NCI-H2196 treated with DMSO at 0.1 percent for 48 hours (cell line): Measurements from ENCODE around the gene CDH20.

Source experiments
- DNase-seq: peaks from one replicate; lab custom pipeline; 2025; ENCODE audit not compliant: unreplicated experiment; lab: John Stamatoyannopoulos, UW

CDH20 gene

GRCh38 chr18:61420218-61420885, 87.1 kb downstream of the CDH20 start:
- DNase-seq: no peak

- DNase-seq: no peak
These were observed 93.3 kb downstream of the CDH20 start for GRCh38 chr18:61426492-61427053.

DNA sequence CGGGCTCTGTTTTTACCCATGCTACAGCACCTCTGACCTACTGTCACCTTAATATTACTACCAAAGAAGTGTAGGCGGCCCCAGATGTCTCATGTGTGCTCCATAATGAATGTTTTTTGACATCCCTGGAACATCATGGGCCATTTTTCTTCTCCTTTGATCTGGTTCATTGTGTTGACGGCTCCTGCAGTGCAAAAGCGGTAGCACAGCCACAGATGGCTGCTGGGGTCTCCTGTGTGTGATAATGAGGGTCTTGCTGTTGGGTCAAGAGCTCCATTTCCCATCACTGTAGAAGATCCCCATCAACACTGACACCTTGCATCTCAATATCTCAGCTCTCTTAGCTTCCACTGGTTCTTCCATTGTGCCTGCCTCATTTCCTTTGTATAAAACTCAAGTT, 95.0 kb downstream of the CDH20 start:
- DNase-seq: no peak

DNA sequence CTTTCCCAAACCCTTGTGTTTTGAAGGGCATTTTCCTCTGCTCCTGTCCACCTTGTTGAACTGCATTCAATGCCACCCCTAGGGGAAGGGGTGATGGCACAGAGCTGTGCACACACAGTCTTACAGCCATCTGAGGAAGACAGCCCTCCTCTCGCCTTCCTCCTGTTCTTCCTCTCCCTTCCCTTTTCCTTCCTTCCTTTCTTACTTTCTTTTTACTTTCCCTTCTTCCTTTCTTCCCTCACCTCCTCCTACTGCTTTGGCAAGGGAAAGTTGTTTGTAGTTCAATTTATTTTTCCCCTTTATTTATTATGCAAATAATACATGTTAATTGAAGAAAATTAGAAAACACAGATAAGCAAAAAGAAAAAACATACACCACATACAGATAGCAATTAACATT, 99.4 kb downstream of the CDH20 start:
- no peak for DNase-seq

DNA sequence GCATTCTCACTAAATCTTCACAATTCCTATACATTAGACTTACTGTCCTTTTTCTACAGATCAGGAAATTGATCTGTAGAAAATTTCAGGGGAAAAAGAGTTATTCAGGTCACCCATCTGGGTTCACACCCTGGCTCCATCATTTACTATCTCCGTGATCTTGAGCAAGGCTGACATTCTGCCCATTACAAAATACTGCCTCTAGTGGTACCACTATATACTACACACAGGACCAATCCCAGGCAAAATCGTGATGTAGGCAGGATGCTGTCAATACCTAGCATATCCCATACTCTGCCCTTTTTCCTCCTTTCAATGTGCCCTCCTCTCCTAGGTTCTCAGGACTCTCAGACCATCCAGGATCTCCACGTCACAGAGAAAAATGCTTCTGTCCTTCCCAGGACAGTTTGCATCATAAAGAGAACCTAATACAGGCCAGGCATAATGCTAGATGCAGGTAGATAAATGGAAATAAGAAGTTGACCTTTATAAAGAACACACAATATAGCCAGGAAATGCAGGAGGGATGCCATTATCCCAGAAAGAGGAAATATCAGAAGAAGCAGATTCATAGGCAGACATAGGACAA, 101.9 kb downstream of the CDH20 start:
- DNase-seq: no peak

DNA sequence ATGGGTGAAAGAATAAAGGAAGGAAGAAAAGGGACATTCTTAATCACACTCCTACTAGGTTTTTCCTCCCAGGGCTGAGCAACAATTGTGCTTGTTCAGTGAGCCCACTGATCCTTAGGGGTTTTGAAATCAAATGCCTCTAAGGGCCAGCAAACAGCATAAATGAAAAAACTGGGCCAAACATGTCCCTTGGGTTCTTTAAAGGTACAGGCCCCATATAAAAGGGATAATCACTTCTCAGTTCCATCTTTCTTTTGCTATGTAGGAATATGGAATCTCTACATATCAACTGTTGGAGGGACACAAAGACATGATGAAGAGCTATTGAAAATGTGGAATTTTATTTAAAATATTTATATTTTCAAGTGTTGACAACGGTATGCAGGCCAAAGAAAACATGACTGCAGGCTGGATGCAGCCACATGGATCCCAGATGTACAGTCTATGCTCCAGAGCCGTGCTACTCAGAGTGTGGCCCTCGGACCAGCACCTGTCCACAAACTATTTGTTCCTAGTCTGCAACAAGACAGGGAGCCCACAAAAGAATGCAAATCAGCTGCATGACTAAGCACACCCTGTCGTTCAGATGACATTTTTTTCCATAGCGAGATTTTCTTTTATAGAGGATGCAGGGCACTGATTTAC, 110.0 kb downstream of the CDH20 start:
- DNase-seq: no peak

- no peak for DNase-seq
These were observed 115.1 kb downstream of the CDH20 start for GRCh38 chr18:61448316-61448715.

GRCh38 chr18:61459896-61460648, 126.8 kb downstream of the CDH20 start:
- no peak for DNase-seq

DNA sequence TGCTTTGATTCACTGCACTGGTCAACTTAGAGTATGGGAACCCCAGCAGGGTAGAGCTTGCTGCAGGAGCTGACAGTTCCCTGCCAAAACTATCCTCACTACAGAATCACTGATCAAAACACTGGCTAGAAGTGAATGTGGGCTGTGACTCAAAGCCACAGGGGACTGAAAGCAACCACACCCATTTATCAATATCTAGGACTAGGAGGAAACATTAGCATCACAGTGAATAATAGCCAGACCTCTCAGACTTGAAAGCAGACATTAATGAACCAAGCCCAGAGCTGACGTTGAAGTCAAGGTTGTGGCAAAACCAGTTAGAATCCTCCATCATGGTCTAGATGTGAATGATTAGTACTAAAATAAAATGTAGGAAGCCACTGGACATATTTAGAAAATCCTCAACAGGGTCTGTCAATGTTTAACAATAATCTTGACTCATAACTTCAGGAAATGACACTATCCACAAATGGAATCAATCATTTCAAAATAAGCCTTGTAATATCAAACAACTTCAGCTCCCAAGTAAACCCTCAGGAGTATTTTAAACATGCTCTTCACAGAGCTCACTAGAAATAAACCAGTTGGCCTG, 131.4 kb downstream of the CDH20 start:
- no peak for DNase-seq

GRCh38 chr18:61466736-61467135, 133.5 kb downstream of the CDH20 start:
- no peak for DNase-seq

- DNase-seq: no peak
These were observed 136.9 kb downstream of the CDH20 start for GRCh38 chr18:61470031-61470674.

DNA sequence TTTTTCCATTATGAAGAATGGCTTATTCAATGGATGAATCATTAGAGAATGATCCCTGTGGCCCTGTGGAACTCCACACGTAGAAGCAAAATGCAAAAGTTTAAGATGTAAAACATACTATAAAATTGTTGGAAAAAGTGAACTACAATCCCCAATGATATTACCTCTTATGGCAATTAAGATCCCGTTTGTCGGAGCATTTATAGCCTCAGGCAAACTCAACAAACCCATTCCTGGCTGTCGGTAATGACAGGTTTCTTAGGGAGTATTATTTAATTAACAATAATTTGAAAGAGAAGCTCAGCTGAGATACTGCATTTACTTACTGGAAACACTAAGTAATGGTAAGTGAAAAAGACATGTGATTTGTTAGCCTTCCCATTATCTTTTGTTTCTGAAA, 138.3 kb downstream of the CDH20 start:
- no peak for DNase-seq

GRCh38 chr18:61471942-61472341, 138.7 kb downstream of the CDH20 start:
- DNase-seq: no peak

DNA sequence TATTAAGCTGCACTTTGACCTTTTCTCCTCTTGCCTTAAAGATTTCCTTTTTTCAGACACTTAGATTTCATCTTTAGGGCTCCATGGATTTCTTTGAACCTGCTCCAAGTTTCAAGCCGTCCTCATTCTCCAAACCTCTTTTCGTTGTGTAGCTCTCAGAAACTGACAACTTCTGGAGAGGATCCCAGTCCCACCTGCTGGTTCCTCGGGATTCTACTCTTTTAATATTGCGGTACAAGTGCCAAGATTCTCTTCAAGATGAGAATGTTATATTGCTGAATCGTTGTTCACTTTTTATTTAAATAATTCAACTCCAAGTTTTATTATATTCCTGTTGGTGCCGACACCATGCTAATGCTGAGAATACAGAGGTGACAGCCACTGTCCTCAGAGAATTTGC, 141.1 kb downstream of the CDH20 start:
- no peak for DNase-seq

DNA sequence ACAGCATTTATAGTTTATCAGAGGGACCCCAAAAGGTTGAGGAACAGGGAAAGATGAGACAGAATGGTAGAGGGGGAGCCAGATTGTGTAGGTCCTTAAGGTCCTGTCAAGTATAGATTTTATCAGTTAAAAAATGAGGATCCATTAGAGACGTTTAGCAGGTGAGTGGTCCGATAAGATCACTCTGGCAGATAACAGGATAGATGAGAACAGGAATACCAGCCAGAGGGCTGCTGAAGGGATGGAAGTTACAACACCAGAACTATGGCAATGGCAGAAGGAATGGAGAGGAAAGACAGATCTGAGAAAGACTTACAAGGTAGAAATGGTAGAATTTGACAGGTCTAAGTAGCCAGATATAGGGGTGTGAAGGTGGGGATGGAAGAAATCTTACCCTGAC, 141.7 kb downstream of the CDH20 start:
- DNase-seq: no peak

GRCh38 chr18:61475931-61476330, 142.7 kb downstream of the CDH20 start:
- no peak for DNase-seq

GRCh38 chr18:61489334-61489733, 156.1 kb downstream of the CDH20 start:
- DNase-seq: no peak

DNA sequence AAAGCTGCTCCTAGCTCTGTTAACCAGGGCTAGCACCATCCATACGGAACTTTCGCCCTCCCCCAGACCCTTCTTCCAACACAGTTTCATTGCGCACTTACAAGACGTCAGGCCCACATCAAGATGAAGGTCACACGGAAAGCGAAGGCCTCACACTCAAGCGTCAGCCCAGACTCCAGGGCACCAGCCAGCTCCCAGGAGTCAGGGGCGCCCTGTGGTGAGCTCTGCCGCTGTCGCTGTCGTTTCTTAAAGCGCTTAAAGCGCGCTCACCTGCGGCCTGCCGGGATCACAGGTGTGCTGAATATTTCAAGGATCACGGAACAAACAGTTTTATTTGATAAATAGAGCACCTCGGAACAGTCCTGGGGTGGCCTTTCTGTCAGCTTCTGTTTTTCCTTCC, 163.1 kb downstream of the CDH20 start:
- no peak for DNase-seq

- DNase-seq: no peak
These were observed 164.2 kb downstream of the CDH20 start for GRCh38 chr18:61497422-61497821.

DNA sequence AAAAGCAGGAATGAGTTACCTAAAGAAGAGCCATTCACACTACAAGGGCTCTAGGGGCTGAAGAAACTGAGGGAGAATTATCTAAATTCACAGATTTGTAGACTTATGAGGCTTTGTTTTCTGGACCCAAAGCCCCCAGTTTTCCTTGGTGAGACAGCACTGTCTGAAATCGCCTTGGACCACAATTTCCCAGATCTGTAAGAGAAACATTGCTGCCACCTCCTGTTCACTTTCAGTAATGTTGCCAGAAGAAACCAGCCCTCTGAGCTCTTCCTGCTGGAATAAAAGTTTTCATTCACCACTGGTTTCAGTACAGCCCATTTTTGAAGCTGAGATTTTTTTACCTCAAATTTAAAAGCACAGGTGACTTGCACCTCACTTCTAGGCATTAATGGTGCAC, 169.2 kb downstream of the CDH20 start:
- peak; percentile 4 for DNase-seq

DNA sequence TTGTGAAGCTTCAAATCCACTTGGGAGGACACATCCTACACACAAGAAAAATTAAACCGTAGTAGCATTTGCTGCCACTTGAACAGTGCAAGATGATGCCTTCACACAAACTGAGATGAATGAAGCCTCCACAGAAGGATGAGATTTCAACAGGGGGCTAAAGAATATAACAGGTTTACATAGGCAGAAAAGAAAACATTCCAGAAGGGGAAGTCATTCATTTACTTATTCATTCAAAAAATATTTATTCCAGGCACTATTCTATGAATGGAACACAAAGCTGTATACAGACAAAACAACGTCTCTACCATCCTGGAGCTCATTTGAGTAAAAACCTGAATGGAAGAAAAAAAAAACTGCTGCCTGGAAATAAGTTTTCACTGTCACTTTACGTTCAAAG, 170.5 kb downstream of the CDH20 start:
- DNase-seq: no peak
